ENCODE measurements around the gene MEGF11.

The MEGF11 gene

DNA sequence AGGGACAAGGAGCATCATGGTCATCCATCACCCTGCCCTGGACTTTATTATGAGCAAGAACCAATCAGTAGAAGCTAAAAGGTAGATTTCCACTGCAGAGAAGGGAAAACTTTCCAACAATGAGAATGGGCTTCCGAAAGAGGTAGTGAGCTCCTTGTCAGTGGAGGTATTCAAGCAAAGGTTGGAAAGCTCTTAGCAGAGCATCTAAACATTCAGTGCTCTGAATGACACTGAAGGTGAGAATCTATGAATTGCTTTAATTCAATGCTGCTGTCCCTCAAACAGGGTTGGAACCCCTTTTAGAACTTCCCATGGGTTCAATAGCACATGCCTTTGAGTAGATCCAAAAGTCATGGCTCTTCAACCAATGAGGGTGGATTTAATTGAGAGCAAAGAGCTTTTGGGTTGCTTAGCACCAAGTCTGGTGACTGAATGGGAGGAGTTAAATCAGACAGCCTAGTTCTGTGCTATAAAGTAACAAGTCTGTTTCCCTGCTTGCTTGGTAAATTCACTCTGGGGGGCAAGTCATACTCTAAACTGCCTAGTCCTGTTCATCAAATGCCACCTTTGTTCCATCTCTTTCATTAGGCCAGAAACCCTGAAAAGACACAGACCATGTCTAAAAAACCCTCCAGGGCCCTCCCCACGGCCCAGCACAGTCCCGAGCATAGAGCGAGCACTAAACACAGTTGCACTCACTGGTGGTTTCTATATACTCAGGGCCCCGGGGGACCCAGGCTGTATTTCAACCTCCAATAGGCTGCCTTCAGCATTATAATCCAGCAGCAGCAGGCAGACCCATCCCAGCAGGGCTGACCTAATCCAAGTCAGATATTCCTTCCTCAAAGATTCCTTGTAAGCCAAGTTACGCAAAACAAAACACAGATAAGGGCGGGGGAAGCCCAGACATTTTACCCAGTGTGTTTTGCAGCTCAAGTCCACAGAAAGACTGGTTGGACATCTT is 161.2 kb downstream of the MEGF11 start:
- no peak for DNase-seq (ENCODE audit: low read depth)

DNA sequence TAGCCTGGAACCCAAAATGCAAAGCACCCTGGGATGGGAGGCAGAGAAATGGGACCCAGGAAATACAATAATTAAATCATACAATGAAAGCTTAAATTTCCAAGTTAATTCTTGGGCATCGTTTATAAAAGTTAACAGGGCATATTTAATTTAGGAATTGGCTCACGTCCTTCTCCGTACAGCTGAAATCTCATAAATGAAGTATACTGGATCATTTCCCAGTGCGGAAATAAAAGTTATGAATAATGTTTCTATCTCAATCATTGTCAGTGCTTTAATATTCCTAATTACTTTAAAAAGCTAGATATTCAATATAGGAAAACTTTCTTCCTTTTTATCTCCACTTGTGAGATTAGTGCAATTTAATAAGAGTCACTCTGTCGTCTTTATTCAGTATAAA is 164.0 kb downstream of the MEGF11 start:
- no peak for DNase-seq (ENCODE audit: low read depth)

DNA sequence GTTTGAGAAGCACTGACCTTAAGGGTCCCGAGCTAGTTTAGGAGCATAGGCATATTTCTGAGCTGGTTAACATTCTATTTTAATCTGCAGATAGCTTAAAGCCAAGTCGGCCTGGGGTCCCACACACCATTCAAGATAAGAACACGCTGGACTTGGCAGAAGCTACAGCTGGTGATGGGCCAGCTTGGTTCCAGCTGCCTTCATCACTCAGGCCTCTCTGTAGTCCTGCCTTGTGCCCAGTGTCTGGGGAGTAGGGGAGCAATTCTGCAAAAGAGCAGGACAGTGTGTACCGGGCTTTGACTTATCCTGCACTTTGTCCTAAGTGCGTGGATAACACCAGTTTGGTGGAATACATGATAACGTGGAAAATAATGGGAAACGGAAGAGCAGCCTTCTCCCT is 164.5 kb downstream of the MEGF11 start:
- no peak for DNase-seq (ENCODE audit: low read depth)

DNA sequence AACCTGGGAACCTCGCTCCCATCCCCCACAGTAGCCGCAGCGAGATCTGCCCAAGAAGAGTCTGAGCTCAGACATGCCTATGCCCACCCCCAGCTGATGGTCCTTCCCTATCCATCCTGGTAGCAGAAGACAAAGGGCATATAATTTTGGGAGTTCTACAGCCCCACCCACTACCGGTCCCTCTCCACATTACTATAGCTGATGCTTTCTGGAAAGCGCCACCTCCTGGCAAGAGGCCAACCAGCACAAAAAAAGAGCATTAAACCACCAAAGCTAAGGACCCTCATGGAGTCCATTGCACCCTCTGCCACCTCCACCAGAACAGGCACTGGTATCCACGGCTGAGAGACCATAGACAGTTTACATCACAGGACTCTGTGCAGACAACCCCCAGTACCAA is 168.4 kb downstream of the MEGF11 start:
- DNase-seq (ENCODE audit: low read depth): no peak

DNA sequence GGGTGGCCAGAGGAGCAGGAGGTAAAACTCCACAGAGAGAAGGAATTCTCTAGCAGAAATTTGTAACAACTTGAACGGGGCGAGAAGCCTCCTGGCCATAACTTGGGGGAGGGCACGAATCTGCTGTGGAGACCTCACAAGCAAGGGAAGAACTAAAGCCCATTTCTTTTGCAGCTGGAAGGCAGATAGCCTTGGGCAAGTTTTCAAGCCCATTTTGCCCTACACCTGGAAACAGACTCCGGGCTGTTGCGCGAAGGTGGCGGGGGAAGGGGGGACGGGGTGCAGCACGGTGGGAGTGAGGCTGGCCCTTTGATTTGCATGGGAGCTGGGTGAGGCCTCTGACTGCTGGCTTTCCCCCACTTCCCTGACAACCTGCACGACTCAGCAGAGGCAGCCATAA is 168.8 kb downstream of the MEGF11 start:
- DNase-seq (ENCODE audit: low read depth): no peak

DNA sequence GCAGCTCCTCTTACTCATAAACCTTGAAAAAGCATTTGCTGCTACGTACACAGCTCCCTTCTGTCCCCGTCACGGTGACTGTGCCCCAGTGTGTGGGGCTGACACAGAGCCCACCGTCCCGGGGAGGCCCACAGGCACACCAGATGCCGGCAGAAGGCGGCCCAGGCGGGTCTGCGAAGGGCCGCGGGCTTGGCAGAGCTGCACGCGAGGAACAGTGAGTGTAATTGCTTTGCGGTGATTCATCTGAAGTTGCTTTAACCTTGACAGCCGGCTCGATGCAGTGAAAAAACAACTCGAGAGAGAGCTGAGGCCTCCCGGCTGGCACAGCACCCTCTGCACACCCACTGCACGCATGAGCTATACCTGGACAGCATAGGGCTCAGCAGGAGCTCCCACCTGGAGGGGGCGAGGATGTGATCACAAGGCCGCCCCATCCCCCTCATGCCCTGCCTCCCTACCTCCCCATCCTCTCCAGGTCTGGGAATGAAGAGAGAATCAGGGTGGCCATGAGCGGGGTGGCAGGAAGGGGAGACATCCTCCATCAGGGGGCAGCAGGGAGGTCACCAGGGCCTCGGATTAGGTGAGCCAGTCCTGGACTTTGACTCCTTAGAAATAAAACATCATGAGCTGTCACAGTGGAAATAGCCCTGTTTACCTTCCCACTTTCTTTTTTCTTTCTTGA is 172.7 kb downstream of the MEGF11 start:
- peak; percentile 14 for DNase-seq (ENCODE audit: low read depth)

DNA sequence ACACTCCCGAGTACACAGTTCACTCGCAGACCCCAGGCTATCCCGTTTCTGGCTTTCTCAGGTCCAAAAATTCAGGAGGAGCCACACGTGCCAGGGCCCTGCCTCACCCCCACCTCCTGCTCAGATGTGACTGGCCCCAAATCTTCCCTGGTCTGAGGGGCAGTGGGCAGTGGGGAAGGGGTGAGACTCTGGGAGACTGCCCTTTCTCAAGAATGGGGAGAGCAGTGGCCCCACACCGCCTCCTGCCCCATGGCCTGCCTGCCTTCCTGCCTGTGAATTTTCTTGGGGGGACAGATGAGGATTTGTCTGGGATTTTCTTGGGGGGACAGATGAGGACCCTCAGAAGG is 174.6 kb downstream of the MEGF11 start:
- no peak for DNase-seq (ENCODE audit: low read depth)

DNA sequence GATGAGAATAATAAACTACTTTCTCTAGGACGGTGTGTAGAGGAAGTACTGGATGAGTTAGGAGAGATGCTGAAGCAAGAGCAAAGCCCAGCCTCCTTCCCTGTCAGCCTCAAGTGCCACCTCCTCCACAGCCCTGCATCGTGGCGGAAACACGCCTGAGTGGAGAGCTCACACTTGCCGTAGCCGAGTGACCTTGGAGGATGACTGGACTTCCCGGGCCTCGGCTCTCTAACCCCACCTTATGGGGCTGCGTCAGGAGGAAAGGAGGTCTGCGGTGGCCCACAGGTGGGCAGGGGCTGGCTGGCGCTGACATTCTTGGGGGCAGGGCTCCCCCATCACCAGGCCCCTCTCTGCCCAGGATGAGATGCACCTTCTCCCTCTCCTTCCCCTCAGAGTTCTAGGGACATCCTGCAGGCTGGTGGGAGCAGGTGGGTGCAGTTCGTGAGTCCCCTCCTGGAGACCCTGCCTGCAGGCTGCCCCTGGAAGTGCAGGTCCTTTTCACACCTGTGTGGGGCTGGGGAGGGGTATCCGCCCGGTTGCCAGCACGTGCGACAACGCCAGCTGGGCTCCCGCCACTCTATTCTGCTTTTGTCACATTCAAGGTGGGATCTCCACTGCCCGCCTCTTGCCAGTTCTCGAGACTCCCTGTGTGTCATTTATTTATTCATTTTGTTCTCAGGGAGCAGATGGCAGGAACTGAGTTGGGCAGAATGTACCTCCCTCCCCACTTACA is 175.2 kb downstream of the MEGF11 start:
- DNase-seq (ENCODE audit: low read depth): no peak

DNA sequence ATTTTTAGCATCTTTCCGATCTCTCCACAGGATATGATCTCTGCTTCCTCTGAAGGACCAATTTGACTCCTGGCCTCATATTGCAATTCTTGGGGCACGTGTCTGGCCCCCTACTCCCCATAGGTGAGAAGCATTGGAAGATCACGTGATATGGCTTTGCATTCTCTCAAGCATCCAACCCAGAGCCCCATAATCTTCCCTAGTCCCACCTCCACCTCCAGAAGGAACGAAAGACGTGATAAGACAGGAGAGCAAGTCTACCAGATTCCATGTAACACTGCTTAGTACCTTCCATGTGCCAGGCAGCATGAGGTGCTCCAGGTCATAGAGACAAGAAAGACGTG is 176.3 kb downstream of the MEGF11 start:
- no peak for DNase-seq (ENCODE audit: low read depth)

DNA sequence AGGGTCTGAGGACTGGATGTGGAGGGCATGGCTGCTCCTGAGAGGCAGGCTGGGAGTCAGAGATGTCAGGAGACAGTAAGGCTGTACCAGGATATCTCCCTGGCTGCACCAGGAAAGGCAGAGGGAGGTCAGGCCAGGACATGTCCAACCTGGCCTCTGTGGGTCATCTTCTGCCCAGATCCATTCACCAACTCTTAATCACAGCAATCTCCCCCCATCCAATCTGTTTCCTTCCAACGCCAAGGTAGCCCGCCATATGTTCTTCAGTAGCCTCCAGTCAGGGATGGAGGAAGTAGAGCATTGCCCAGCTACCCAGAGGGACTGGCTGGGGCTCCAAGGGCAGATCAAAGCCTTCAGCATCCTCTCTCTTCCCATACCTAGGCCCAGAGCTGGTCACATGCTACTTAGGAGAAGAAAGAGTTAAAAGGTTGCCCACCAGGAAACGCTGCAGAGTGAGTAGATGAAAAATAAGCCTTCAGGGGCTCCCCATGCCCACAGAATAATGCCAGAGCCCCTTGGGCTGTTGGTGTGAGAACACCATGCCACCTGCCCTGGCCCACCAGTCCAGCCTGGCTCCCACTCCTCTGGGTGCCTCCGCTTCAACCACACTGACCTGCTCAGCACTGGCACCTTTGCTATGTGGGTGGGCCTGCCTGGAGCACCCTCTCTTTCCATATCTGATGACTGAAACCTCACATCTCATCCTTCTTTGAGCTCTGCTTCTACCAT is 176.8 kb downstream of the MEGF11 start:
- DNase-seq (ENCODE audit: low read depth): no peak

DNA sequence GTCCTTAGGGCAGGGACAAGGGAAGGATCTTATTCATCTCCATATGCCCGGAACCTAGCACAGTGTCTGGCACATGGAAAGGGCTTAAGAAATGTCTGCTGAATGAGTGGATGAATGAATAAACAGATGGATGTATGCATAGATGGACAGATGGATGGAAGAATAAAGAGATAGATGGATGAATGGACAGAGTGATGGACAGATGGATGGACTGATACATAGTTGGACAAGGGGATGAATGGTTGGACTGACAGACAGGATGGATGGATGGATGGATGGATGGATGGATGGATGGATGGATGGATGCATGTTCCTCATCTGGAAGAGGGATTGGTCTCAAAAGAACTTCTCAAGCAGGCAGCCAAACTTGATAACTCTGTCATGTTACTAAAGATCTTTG is 177.6 kb downstream of the MEGF11 start:
- no peak for DNase-seq (ENCODE audit: low read depth)

DNA sequence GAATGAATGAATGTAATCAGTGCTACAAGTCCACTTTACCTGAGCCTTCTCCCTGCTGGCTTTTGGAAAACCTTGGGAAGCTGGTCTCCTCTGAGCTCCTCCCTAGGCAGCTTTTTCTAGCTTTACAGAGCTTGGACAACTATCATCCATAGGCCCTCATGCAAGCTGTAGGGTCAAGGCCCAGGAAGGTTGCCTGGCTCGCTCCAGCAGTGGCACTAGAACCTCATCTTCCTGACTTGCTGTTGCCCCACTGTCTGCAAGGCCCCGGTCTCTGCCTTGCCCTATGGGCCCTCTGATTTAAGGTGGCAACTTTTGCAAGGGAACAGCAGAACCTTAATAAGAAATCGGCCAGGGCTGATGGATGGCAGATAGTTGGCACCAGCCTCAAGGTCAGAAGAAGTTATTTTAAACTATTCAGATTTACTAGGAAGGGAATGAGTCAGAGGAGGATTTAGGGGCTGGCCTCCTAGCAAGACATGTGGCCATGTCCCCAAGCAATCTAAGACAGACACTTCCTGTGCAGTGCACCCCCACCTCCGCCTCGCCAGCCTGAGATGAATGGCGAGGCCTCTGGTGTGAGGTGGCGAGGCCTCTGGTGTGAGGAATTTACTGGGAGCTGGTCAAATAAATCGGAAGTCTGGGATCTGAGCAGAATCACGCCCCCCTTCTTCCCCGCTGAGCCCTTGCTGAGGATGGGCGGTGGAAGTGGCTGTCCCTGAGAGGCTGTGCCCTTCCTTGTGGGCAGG is 180.8 kb downstream of the MEGF11 start:
- DNase-seq (ENCODE audit: low read depth): peak; percentile 23

DNA sequence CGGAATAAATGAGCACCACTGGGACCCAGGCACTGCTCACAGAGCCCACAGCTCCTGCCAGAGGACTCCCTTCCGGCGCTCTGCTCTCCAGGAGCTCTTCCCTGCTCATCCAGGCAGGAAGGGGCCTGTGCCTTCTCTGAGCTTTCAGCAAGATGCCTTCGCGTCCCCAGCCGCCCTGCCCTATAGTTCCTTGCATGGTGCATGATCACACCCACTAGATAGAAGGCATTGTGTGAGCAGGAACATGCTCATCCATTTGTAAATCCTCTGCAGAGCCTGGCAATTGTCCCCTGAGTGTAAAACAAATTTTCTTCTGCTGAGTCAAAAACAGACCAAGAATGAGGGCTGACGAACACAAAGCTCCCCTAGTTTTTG is 181.6 kb downstream of the MEGF11 start:
- peak; percentile 18 for DNase-seq (ENCODE audit: low read depth)

DNA sequence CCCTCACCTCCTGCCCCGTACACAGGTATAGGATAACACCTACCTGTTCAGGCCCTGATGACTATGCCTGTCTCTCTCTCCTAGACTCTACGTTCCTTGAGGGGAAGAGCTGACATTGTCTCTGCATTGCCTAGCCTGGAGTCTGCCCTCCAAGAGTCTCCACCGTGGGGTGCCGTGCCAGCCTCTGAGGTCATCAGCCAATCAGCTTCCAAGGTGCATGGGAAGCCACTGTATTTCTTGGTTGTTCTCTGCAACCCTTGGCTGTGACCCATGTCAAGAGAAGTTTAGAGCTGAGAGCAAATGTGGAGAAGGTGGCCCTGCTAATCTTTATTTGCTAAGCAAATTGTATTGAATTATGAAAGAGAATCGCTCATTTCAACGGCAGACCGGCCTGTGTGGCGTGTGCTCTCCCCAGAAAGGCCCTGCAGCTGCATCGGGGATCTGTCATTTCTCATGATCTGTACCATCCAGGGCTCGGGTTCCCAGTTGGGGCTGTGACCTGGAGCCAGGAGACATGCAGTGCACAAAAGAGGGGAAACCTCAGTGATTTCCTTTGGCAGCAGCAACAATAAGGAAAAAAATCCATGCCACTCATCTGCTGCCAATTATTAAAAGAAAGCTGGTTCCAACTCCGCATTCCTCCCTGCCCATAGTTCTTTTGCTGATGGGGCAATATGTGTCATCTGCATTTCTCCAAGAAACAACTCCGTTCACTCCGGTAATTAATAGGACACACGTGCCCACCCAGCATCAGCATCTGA is 182.2 kb downstream of the MEGF11 start:
- peak; percentile 5 for DNase-seq (ENCODE audit: low read depth)

DNA sequence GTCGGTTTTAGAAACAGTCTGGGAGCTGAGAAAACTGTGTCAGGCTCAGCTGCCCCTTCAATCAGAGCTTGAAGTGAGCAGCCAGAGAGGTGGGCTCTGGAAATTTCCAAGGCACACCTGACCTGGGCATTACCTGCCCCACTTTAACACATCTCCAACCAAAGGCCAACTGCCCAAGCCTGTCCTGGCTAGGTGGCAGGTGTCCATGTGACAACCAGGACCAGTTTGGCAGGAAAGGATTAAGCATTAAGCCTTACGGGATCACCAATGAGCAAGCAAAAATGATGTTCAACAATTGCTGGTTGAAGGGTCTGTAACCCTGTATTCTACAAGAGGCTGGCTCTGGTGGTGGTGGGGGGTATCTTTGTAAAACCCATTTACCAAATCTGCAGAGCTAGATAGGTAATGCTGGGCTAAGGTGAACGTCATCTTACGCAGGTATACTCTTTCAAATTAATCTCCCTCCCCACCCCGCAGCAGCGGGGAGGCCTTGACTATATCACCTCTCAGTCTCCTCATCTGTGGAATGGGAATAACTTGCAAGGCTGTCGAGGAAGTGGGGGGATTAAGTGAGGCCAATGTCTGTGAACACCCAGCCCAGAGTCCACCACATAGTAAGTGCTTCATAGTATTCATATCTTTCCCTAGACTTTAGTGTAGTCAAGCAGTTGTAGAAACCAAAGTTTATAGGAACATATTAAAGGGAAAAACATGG is 183.2 kb downstream of the MEGF11 start:
- no peak for DNase-seq (ENCODE audit: low read depth)

DNA sequence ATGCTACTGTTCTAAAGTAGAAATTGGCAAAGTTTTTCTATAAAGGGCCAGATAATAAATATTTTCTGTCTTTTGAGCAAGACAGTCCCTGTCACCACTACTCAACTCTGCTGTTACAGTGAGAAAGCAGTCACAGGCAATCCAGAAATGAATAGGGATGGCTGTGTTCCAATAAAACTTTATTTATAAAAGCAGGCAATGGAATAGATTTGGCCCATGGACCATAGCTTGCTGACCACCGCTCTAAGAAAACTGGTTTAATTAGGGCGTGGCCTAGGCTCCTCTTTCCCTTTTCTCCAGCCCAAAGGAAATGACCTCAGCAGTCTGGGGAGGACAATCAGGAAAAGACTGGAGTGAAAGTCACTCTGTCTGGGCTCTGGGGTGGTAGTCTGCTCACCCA is 183.8 kb downstream of the MEGF11 start:
- no peak for DNase-seq (ENCODE audit: low read depth)

DNA sequence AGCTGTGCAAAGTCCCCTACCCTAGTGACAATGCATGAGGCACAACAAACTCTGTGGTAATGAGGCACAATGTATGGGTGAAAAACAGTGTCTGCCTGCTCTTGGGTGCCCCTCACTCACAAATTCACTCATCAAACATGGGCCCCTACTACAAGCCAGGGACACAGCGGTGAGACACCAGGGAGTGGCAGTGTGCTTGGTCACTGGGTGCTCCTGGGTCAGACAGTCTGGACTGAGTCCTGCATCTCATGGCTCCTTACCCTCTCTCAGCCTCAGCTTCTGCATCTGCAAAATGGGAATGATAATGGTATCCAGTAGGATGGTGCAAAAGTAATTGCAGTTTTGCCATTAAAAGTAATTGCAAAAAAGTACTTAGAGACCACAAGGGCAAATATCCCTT is 184.7 kb downstream of the MEGF11 start:
- DNase-seq (ENCODE audit: low read depth): no peak

DNA sequence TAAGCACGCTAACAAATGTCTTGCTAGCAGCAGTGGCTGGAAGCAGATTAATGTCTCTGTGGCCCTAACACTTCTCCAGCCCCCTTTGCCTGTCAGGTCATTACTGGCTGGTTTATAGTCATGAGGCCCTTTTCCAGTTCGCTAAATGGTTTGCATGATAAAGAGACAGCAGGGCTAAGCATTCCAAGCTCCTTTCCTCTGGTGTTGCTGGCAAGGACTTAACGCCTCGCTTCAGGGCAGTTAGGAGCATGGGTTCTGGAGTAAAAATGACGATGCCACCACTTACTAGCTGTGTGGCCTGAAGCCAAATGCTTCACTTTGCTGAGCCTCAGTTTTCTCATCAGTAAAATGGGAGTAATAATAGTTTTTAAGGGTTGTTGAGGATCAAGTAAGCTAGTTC is 185.9 kb downstream of the MEGF11 start:
- no peak for DNase-seq (ENCODE audit: low read depth)

DNA sequence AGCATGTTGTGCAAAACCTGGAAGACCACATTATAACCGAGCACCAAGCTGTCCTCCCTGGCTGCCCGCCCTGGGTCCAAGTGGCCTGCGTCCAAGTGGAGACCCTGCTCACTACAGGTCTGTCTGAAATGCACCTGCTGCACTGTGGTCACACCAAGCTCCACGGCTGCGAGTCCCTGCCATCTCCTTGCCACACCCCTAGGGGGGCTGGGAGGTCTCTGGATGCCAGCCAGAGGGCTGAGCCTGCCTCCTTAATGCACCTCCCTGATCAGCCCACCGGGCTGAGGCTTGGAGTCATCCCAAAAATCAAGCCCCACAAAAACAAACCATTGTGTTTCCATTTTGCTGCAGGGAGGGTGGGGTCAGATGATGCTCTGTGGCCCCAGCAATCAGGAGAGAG is 187.1 kb downstream of the MEGF11 start:
- no peak for DNase-seq (ENCODE audit: low read depth)

DNA sequence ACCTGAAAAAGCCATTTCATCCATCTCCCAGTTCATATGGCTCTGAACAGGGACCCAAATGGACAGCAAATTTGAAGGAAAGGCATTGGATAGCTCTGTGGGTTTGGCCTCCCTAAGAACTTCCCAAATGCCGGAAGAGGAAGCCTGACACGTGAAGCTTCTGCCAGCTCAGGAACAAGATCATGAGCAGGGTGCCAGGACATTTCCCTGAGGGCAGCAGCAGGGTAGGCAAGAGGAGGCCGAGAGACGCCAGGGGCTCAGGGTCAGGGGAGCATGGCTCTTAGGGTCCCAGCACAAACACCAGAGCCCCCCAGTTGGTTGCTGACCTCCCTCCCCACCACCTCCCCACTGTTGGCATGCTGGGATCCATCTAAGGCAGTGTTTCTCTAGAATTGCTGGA is 187.5 kb downstream of the MEGF11 start:
- DNase-seq (ENCODE audit: low read depth): no peak

All from GM04504 (cell line).